HepG2 (cell line): ENCODE data around the gene RABEPK. TPM values are rescaled to one million over a fixed set of nuclear protein-coding genes. Genes with fewer than 3 reads are reported as not detected.
"Not testable (repeated sequence)": the region's sequence is repeated elsewhere in the genome, so short reads cannot be mapped to it uniquely, and the experiment has no call there.

ENCODE experiments used
- ATAC-seq: fragments of 200-7000 bp; cut with Tn5 transposase; 3 replicates; pipeline ENCODE4 v1.9.1; 2020; ENCODE audit warnings: mild to moderate bottlenecking, moderate library complexity
- BruUV-seq: library from RNA; stranded (reverse); fragments of 400-500 nt; replicated peaks from 2 replicates; lab custom pipeline; 2021; lab: Mats Ljungman, UMichigan
- CTCF ChIA-PET: fragments of 300-600 bp; formaldehyde crosslinking; extraction: SDS; loops from one replicate; lab custom pipeline; 2021; ENCODE audit warnings: low total read pairs, inconsistent platforms, low intra/inter-chr PET ratio; lab: Yijun Ruan, JAX
- POLR2A ChIA-PET: fragments of 350-600 bp; sonication (Branson Sonifier 250); formaldehyde crosslinking; loops from one replicate; lab custom pipeline; 2020; ENCODE audit warnings: antibody characterized with exemption, inconsistent platforms; lab: Yijun Ruan, JAX
- DNase-seq: peaks from one replicate; pipeline ENCODE4 v3.0.0-alpha.2; 2015; ENCODE audit warnings: low spot score
- FAIRE-seq: peaks from 3 replicates; lab custom pipeline; 2011; peaks lifted over from hg19 to GRCh38; lab: Jason Lieb, UNC
- H2AFZ ChIP-seq: one replicate; pipeline ENCODE4 v1.6.1; 2011; ENCODE audit warnings: low read length, inconsistent platforms
- H3K27ac ChIP-seq: fragments of 300-600 bp; 3 replicates; pipeline ENCODE4 v1.8.0; 2011; ENCODE audit warnings: mixed run types, mild to moderate bottlenecking, mixed read lengths, low read length, inconsistent platforms; ENCODE audit not compliant: insufficient read depth; ENCODE audit errors: extremely low read length
- H3K27me3 ChIP-seq, 2 experiments: fragments of 200-600 bp in 1 of 2; 2 replicates in 1 of 2; 3 replicates in 1 of 2; pipeline versions ENCODE4 v1.6.0 to v1.8.0; 2011; ENCODE audit warnings: low read length in 2 of 2, mild to moderate bottlenecking in 2 of 2, moderate library complexity in 2 of 2, inconsistent platforms in 1 of 2; ENCODE audit not compliant: insufficient read depth in 2 of 2, control insufficient read depth in 1 of 2
- H3K36me3 ChIP-seq, 2 experiments: fragments of 200-600 bp in 1 of 2; replicated peaks in 1 of 2; 2 replicates in 1 of 2; 3 replicates in 1 of 2; pipeline versions ENCODE4 v1.5.1 to v1.8.0; 2011; ENCODE audit warnings: low read length in 2 of 2, inconsistent platforms in 1 of 2; ENCODE audit not compliant: insufficient read depth in 2 of 2, control insufficient read depth in 1 of 2
- H3K4me1 ChIP-seq: 2 replicates; pipeline ENCODE4 v1.5.1; 2012; ENCODE audit warnings: low read length, inconsistent platforms; ENCODE audit not compliant: insufficient read depth
- H3K4me2 ChIP-seq: 2 replicates; pipeline ENCODE4 v1.6.0; 2011; ENCODE audit warnings: low read depth, low read length, inconsistent platforms
- H3K4me3 ChIP-seq, 3 experiments: fragments of 200-600 bp in 1 of 3; sonication (generic), shearing (Covaris generic) in 1 of 3; replicated peaks in 1 of 3; 2 replicates each; pipeline ENCODE4 v1.5.1; 2011 to 2016; ENCODE audit warnings: low read length in 3 of 3, inconsistent platforms in 2 of 3, low read depth in 2 of 3, mild to moderate bottlenecking in 2 of 3, control low read depth in 1 of 3, mixed read lengths in 1 of 3; ENCODE audit not compliant: insufficient read depth in 1 of 3
- H3K79me2 ChIP-seq: one replicate; pipeline ENCODE4 v1.6.1; 2011; ENCODE audit warnings: low read length, inconsistent platforms; ENCODE audit not compliant: insufficient read depth
- H3K9ac ChIP-seq: 2 replicates; pipeline ENCODE4 v1.6.0; 2011; ENCODE audit warnings: mild to moderate bottlenecking, low read depth, low read length, inconsistent platforms; ENCODE audit not compliant: insufficient read depth
- H3K9me3 ChIP-seq: 2 replicates; pipeline ENCODE4 v1.5.1; 2012; ENCODE audit warnings: mild to moderate bottlenecking, low read length
- H4K20me1 ChIP-seq: 2 replicates; pipeline ENCODE4 v1.6.0; 2011; ENCODE audit warnings: inconsistent platforms, mild to moderate bottlenecking, low read length, moderate library complexity; ENCODE audit not compliant: insufficient read depth
- AKAP8 ChIP-seq: sonication (generic); formaldehyde crosslinking; IDR thresholded peaks from 2 replicates; pipeline ENCODE4 v1.5.1; 2020; ENCODE audit warnings: mild to moderate bottlenecking, missing genetic modification reagents
- ATAD3A ChIP-seq: sonication (generic); formaldehyde crosslinking; IDR thresholded peaks from 2 replicates; pipeline ENCODE4 v1.4.0; 2020; ENCODE audit warnings: missing genetic modification reagents
- SMARCE1 ChIP-seq: fragments of 450-650 bp; IDR thresholded peaks from 2 replicates; pipeline ENCODE4 v1.6.1; 2017; ENCODE audit warnings: borderline replicate concordance
- ZBTB20 ChIP-seq: sonication (generic); formaldehyde crosslinking; IDR thresholded peaks from 2 replicates; pipeline ENCODE4 v1.8.1; 2023; ENCODE audit warnings: missing genetic modification reagents, low read depth, mild to moderate bottlenecking, borderline replicate concordance
- ZNF383 ChIP-seq: sonication (generic); formaldehyde crosslinking; IDR thresholded peaks from 2 replicates; pipeline ENCODE4 v1.4.0; 2020; ENCODE audit warnings: missing genetic modification reagents, mild to moderate bottlenecking, borderline replicate concordance
- WGBS: methylation state at CpG from one replicate; pipeline ENCODE4 v1.1.6; 2017; ENCODE audit warnings: low lambda C conversion rate; 5-methylcytosine and 5-hydroxymethylcytosine counted together
- in situ Hi-C: cut with HindIII; loops from 2 replicates; pipeline ENCODE4 v1.10.0; 2017; ENCODE audit warnings: low pct_unique_long_range_greater_than_20kb; ENCODE audit not compliant: extremely low pct_ligation_motif_present
- intact Hi-C: fragments of 100-400 bp; cut with micrococcal nuclease; formaldehyde crosslinking; loops from one replicate; pipeline ENCODE4 v1.10.0; 2022; ENCODE audit not compliant: unreplicated experiment
- polyA plus RNA-seq, 8 experiments: library from polyadenylated mRNA; depleted of rRNA in 3 of 8; stranded (reverse) in 7 of 8; unstranded in 1 of 8; fragments of >200 nt; fragmentation: Illumina TruSeq in 4 of 8; extraction: Trizol in 4 of 8; gene quantifications; 2 replicates each; pipeline versions ENCODE4 v1.2.1 to v1.2.3, GENCODE V29; 2011 to 2016; ENCODE audit warnings: low read depth in 4 of 8, missing spikeins in 1 of 8, mixed read lengths in 1 of 8; ENCODE audit not compliant: insufficient read depth in 1 of 8
- total RNA-seq, 5 experiments: library from RNA; depleted of rRNA; stranded (reverse); fragments of >200 nt; fragmentation: Illumina TruSeq; extraction: Trizol; gene quantifications; 2 replicates each; pipeline ENCODE4 v1.2.3, GENCODE V29; 2016; ENCODE audit warnings: low read depth in 1 of 5
- TF ChIP-seq, protein P1 (sequence below): sonication (generic); formaldehyde crosslinking; IDR thresholded peaks from 2 replicates; pipeline ENCODE4 v1.5.1; 2020; ENCODE audit warnings: missing genetic modification reagents, mild to moderate bottlenecking, borderline replicate concordance
- TF ChIP-seq, protein P2 (sequence below): sonication (generic); formaldehyde crosslinking; IDR thresholded peaks from 2 replicates; pipeline ENCODE4 v1.4.0; 2020; ENCODE audit warnings: missing genetic modification reagents

RABEPK gene
- total and polyA plus RNA-seq, 2 of the 13 experiments (the other 11 are each of a cell fraction or from before 2014, with no cell fraction given): 75.5 to 90.0 TPM

DNA sequence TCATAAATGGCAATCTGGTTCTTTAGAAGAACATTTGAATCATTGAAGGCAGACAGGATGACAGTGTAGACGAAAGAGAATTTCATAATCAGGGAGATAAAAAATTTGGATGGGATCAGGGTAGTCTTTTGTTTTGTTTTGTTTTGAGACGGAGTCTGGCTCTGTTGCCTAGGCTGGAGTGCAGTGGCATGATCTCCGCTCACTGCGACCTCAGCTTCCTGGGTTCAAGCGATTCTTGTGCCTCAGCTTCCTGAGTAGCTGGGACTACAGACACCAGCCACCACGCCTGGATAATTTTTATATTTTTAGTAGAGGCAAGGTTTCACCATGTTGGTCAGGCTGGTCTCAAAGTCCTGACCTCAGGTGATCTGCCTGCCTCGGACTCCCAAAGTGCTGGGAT, 63.7 kb downstream of the RABEPK start:
- CTCF ChIA-PET, H3K4me3 ChIP-seq, H2AFZ ChIP-seq, in situ Hi-C loops, intact Hi-C loops, FAIRE-seq, H3K4me2 ChIP-seq, H3K27me3 ChIP-seq, DNase-seq, H4K20me1 ChIP-seq, ATAC-seq, H3K9me3 ChIP-seq, POLR2A ChIA-PET, BruUV-seq, H3K36me3 ChIP-seq, H3K27ac ChIP-seq, H3K9ac ChIP-seq: not testable (repeated sequence)
- Histone ChIP-seq H3K4me1 (peaks cover 59% of the 10 kb centered on the region), H3K79me2 (peaks cover 66% of the 10 kb centered on the region)
- WGBS: 96% methylated on average over 7 of the region's 7 CpGs

DNA sequence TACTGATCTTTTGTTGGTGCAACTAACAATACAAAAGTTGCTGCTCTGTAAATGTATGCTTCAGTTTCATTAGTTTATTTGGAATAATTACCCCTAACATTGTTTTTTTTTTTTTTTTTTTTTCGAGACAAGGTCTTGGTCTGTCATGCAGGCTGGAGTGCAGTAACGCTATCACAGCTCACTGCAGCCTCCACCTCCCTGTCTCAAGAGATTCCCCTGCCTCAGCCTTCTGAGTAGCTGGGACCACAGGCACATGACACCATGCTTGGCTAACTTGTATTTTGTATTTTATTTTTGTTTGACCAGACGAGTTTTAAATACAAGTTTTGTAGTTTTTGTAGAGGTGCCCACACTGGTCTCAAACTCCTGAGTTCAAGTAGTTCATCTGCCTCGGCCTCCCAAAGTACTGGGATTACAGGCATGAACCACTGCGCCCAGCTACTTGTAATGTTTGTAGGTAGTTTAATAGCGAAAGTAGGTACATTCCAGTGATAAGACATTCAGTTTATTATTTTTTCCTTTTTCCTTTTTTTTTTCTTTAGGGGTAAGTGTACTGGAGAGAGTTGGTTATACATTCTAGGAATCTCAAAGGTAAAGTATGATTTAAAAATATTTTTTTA, 68.2 kb downstream of the RABEPK start:
- no peak for FAIRE-seq
- no TSS peak for BruUV-seq
- no peak overlapping the region for H3K4me2 ChIP-seq
- H3K9me3 ChIP-seq: no peaks in the 10 kb centered on the region
- WGBS: 92% methylated on average over 6 of the region's 6 CpGs
- no peak for ATAC-seq
- H2AFZ ChIP-seq: no peak overlapping the region
- peaks cover 0 to 8% of the 10 kb centered on the region in 2 experiments; a peak in 2 of 5 replicates for H3K36me3 ChIP-seq
- H3K4me1 ChIP-seq: peaks cover 55% of the 10 kb centered on the region
- ChIA-PET CTCF (no interaction called here), POLR2A (interaction anchor here (0.6 kb wide), 1 partner anchor 69 kb away, joined by 4 read pairs; no protein-coding TSS in a partner anchor)
- no peaks in the 10 kb centered on the region for H3K27me3 ChIP-seq
- no peak overlapping the region for H3K4me3 ChIP-seq
- H3K9ac ChIP-seq: no peak overlapping the region
- intact Hi-C loops (no loop called here), in situ Hi-C loops (no loop called here)
- H4K20me1 ChIP-seq: no peaks in the 10 kb centered on the region
- peaks cover 76% of the 10 kb centered on the region for H3K79me2 ChIP-seq
- DNase-seq: no peak
- no peak overlapping the region for H3K27ac ChIP-seq
- TF ChIP-seq ZBTB20 (CRISPR knock-in tag): no peak
- no peak for TF ChIP-seq ATAD3A (CRISPR knock-in tag)
- TF ChIP-seq, protein P1, sequence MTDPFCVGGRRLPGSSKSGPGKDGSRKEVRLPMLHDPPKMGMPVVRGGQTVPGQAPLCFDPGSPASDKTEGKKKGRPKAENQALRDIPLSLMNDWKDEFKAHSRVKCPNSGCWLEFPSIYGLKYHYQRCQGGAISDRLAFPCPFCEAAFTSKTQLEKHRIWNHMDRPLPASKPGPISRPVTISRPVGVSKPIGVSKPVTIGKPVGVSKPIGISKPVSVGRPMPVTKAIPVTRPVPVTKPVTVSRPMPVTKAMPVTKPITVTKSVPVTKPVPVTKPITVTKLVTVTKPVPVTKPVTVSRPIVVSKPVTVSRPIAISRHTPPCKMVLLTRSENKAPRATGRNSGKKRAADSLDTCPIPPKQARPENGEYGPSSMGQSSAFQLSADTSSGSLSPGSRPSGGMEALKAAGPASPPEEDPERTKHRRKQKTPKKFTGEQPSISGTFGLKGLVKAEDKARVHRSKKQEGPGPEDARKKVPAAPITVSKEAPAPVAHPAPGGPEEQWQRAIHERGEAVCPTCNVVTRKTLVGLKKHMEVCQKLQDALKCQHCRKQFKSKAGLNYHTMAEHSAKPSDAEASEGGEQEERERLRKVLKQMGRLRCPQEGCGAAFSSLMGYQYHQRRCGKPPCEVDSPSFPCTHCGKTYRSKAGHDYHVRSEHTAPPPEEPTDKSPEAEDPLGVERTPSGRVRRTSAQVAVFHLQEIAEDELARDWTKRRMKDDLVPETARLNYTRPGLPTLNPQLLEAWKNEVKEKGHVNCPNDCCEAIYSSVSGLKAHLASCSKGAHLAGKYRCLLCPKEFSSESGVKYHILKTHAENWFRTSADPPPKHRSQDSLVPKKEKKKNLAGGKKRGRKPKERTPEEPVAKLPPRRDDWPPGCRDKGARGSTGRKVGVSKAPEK (CRISPR knock-in tag): no peak
- TF ChIP-seq ZNF383 (CRISPR knock-in tag): no peak
- no peak for TF ChIP-seq SMARCE1
- TF ChIP-seq, protein P2, sequence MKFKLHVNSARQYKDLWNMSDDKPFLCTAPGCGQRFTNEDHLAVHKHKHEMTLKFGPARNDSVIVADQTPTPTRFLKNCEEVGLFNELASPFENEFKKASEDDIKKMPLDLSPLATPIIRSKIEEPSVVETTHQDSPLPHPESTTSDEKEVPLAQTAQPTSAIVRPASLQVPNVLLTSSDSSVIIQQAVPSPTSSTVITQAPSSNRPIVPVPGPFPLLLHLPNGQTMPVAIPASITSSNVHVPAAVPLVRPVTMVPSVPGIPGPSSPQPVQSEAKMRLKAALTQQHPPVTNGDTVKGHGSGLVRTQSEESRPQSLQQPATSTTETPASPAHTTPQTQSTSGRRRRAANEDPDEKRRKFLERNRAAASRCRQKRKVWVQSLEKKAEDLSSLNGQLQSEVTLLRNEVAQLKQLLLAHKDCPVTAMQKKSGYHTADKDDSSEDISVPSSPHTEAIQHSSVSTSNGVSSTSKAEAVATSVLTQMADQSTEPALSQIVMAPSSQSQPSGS: no peak
- no peak for TF ChIP-seq AKAP8
